Lower lobe of right lung (tissue), 2 donors: Measurements from ENCODE around the gene CLPTM1. TPM values are rescaled to one million over a fixed set of nuclear protein-coding genes. Genes with fewer than 3 reads are reported as not detected.

Experiments
- ATAC-seq, 2 donors: fragments of 200-7000 bp; cut with Tn5 transposase; one replicate each; pipeline ENCODE4 v1.9.1; 2020 to 2022; ENCODE audit warnings: mild to moderate bottlenecking in 2 of 2, moderate library complexity in 2 of 2
- DNase-seq: peaks from one replicate; pipeline ENCODE4 v3.0.0-alpha.2; 2020
- H3K27ac ChIP-seq: fragments of 200-600 bp; one replicate; pipeline ENCODE4 v1.8.0; 2022
- H3K27me3 ChIP-seq: fragments of 200-600 bp; one replicate; pipeline ENCODE4 v1.8.0; 2022; ENCODE audit warnings: low read depth
- H3K36me3 ChIP-seq: fragments of 200-600 bp; one replicate; pipeline ENCODE4 v1.8.0; 2022; ENCODE audit warnings: mild to moderate bottlenecking
- H3K4me1 ChIP-seq: fragments of 200-600 bp; one replicate; pipeline ENCODE4 v1.8.0; 2022
- H3K4me3 ChIP-seq: fragments of 200-600 bp; one replicate; pipeline ENCODE4 v1.8.0; 2022; ENCODE audit warnings: mild to moderate bottlenecking
- H3K9me3 ChIP-seq: fragments of 200-600 bp; one replicate; pipeline ENCODE4 v1.8.0; 2022
- CTCF ChIP-seq: fragments of 200-600 bp; IDR thresholded peaks from one replicate; pipeline ENCODE4 v1.8.0; 2022; ENCODE audit warnings: antibody characterized with exemption, mild to moderate bottlenecking
- intact Hi-C: fragments of 100-400 bp; cut with DNase I; formaldehyde crosslinking; loops from one replicate; pipeline ENCODE4 v1.11.0; 2022
- total RNA-seq: library from RNA; stranded (reverse); fragmentation: NEBNext Ultra II Directional; extraction: Animal tissue kit (Norgen Biotek cat#: 25700); gene quantifications from one replicate; pipeline ENCODE4 v1.2.1, GENCODE V29; 2021
- donor health status: DM: no; HTN: yes; CAD: no; lungs with severe emphysema.

Gene CLPTM1
- total RNA-seq, 1 donor from 2014 or later, result 104 TPM

- Histone ChIP-seq H3K9me3 (no peaks in the 10 kb centered on the region), H3K36me3 (peaks cover 28% of the 10 kb centered on the region), H3K27ac (no peak overlapping the region), H3K4me3 (no peak overlapping the region), H3K27me3 (no peaks in the 10 kb centered on the region), H3K4me1 (peaks cover 33% of the 10 kb centered on the region)
- DNase-seq, result no peak
- intact Hi-C loops, result no loop called here
- ATAC-seq, result no peak
- no peak for TF ChIP-seq CTCF
These were observed 2.9 kb downstream of the CLPTM1 start for GRCh38 chr19:44958090-44958489.

- intact Hi-C loops, result no loop called here
- H3K4me3 ChIP-seq, result no peak overlapping the region
- no peaks in the 10 kb centered on the region for H3K9me3 ChIP-seq
- no peak overlapping the region for H3K27ac ChIP-seq
- TF ChIP-seq CTCF, result no peak
- no peak for ATAC-seq
- peaks cover 42% of the 10 kb centered on the region for H3K36me3 ChIP-seq
- H3K4me1 ChIP-seq, result peaks cover 21% of the 10 kb centered on the region
- no peaks in the 10 kb centered on the region for H3K27me3 ChIP-seq
- DNase-seq, result no peak
These were observed 4.5 kb downstream of the CLPTM1 start for GRCh38 chr19:44959691-44960090.

GRCh38 chr19:44960906-44961728 lies 5.9 kb downstream of the CLPTM1 start:
- H3K36me3 ChIP-seq, result peaks cover 56% of the 10 kb centered on the region
- ATAC-seq, result no peak
- TF ChIP-seq CTCF, result no peak
- H3K27ac ChIP-seq, result no peak overlapping the region
- no peak overlapping the region for H3K4me3 ChIP-seq
- H3K4me1 ChIP-seq, result peaks cover 16% of the 10 kb centered on the region
- DNase-seq, result no peak
- intact Hi-C loops, result no loop called here
- no peaks in the 10 kb centered on the region for H3K27me3 ChIP-seq
- no peaks in the 10 kb centered on the region for H3K9me3 ChIP-seq

GRCh38 chr19:44961821-44962220 lies 6.6 kb downstream of the CLPTM1 start:
- Histone ChIP-seq H3K4me1 (peaks cover 9% of the 10 kb centered on the region), H3K27me3 (no peaks in the 10 kb centered on the region), H3K4me3 (no peak overlapping the region), H3K27ac (no peak overlapping the region), H3K36me3 (peaks cover 64% of the 10 kb centered on the region), H3K9me3 (no peaks in the 10 kb centered on the region)
- ATAC-seq, result peak in 1 of 2 donors; percentile 6
- intact Hi-C loops, result no loop called here
- TF ChIP-seq CTCF, result no peak
- DNase-seq, result no peak

- Histone ChIP-seq H3K27ac (no peak overlapping the region), H3K36me3 (peaks cover 74% of the 10 kb centered on the region), H3K9me3 (no peaks in the 10 kb centered on the region), H3K4me3 (no peak overlapping the region), H3K4me1 (no peaks in the 10 kb centered on the region), H3K27me3 (no peaks in the 10 kb centered on the region)
- intact Hi-C loops, result no loop called here
- ATAC-seq, result no peak
- no peak for DNase-seq
- no peak for TF ChIP-seq CTCF
These were observed 12.9 kb downstream of the CLPTM1 start for GRCh38 chr19:44968118-44968517.
